ENCODE data around the gene NAP1L1.

NAP1L1 gene

GRCh38 chr12:76010732-76011458, 73.6 kb downstream of the NAP1L1 start:
- no peaks in the 10 kb centered on the region for H3K4me1 ChIP-seq (ENCODE audit: insufficient read depth, low read length)
- H3K9ac ChIP-seq (ENCODE audit: low read depth, low read length), result no peak overlapping the region
- H3K27ac ChIP-seq (ENCODE audit: low read length), result no peak overlapping the region
- no peak overlapping the region for H2AFZ ChIP-seq (ENCODE audit: low read depth, low read length)
- DNase-seq (no peak), ATAC-seq (ENCODE audit: insufficient read depth, low read depth) (no peak)
- H3K79me2 ChIP-seq (ENCODE audit: insufficient read depth, low read length), result no peaks in the 10 kb centered on the region
- H3K27me3 ChIP-seq (ENCODE audit: insufficient read depth, low read length, poor library complexity), result no peaks in the 10 kb centered on the region
- H3K4me2 ChIP-seq (ENCODE audit: insufficient read depth, low read length), result no peak overlapping the region
- no peaks in the 10 kb centered on the region for H3K9me3 ChIP-seq (ENCODE audit: insufficient read depth, low read length, severe bottlenecking)
- no peaks in the 10 kb centered on the region for H3K36me3 ChIP-seq (ENCODE audit: insufficient read depth, low read length)
- no peak overlapping the region for H3K4me3 ChIP-seq (ENCODE audit: low read depth in 1 of 2, low read length in 2 of 2)
- no peak for TF ChIP-seq CTCF (IDR thresholded peaks at IDR 0.05; ENCODE audit: borderline replicate concordance, extremely low read depth, low read length, poor library complexity, severe bottlenecking)
- no peak for TF ChIP-seq EZH2 (IDR thresholded peaks at IDR 0.05; ENCODE audit: borderline replicate concordance, low read depth, low read length, severe bottlenecking)
- no peaks in the 10 kb centered on the region for H4K20me1 ChIP-seq (ENCODE audit: insufficient read depth, low read length)

- Histone ChIP-seq H3K4me1 (ENCODE audit: insufficient read depth, low read length) (no peaks in the 10 kb centered on the region), H3K4me3 (ENCODE audit: low read depth in 1 of 2, low read length in 2 of 2) (no peak overlapping the region), H4K20me1 (ENCODE audit: insufficient read depth, low read length) (no peaks in the 10 kb centered on the region), H3K4me2 (ENCODE audit: insufficient read depth, low read length) (no peak overlapping the region), H3K79me2 (ENCODE audit: insufficient read depth, low read length) (no peaks in the 10 kb centered on the region), H3K27ac (ENCODE audit: low read length) (no peak overlapping the region), H3K36me3 (ENCODE audit: insufficient read depth, low read length) (no peaks in the 10 kb centered on the region), H3K27me3 (ENCODE audit: insufficient read depth, low read length, poor library complexity) (no peaks in the 10 kb centered on the region), H3K9ac (ENCODE audit: low read depth, low read length) (no peak overlapping the region), H2AFZ (ENCODE audit: low read depth, low read length) (no peak overlapping the region), H3K9me3 (ENCODE audit: insufficient read depth, low read length, severe bottlenecking) (no peaks in the 10 kb centered on the region)
- no peak for ATAC-seq (ENCODE audit: insufficient read depth, low read depth)
- TF ChIP-seq CTCF (IDR thresholded peaks at IDR 0.05; ENCODE audit: borderline replicate concordance, extremely low read depth, low read length, poor library complexity, severe bottlenecking), result no peak
- TF ChIP-seq EZH2 (IDR thresholded peaks at IDR 0.05; ENCODE audit: borderline replicate concordance, low read depth, low read length, severe bottlenecking), result no peak
- no peak for DNase-seq
Observed at GRCh38 chr12:76008428-76008827, 76.1 kb downstream of the NAP1L1 start.

GRCh38 chr12:76007640-76008039, 76.8 kb downstream of the NAP1L1 start:
- H3K4me2 ChIP-seq (ENCODE audit: insufficient read depth, low read length), result no peak overlapping the region
- H3K27me3 ChIP-seq (ENCODE audit: insufficient read depth, low read length, poor library complexity), result no peaks in the 10 kb centered on the region
- H3K79me2 ChIP-seq (ENCODE audit: insufficient read depth, low read length), result no peaks in the 10 kb centered on the region
- no peaks in the 10 kb centered on the region for H4K20me1 ChIP-seq (ENCODE audit: insufficient read depth, low read length)
- no peaks in the 10 kb centered on the region for H3K36me3 ChIP-seq (ENCODE audit: insufficient read depth, low read length)
- H3K4me3 ChIP-seq (ENCODE audit: low read depth in 1 of 2, low read length in 2 of 2), result no peak overlapping the region
- no peak overlapping the region for H3K9ac ChIP-seq (ENCODE audit: low read depth, low read length)
- no peaks in the 10 kb centered on the region for H3K9me3 ChIP-seq (ENCODE audit: insufficient read depth, low read length, severe bottlenecking)
- no peak for TF ChIP-seq CTCF (IDR thresholded peaks at IDR 0.05; ENCODE audit: borderline replicate concordance, extremely low read depth, low read length, poor library complexity, severe bottlenecking)
- no peak for TF ChIP-seq EZH2 (IDR thresholded peaks at IDR 0.05; ENCODE audit: borderline replicate concordance, low read depth, low read length, severe bottlenecking)
- ATAC-seq (ENCODE audit: insufficient read depth, low read depth) (no peak), DNase-seq (no peak)
- H3K27ac ChIP-seq (ENCODE audit: low read length), result no peak overlapping the region
- no peaks in the 10 kb centered on the region for H3K4me1 ChIP-seq (ENCODE audit: insufficient read depth, low read length)
- peak overlapping the region; percentile 30; the same call in 1 of the 2 replicates for H2AFZ ChIP-seq (ENCODE audit: low read depth, low read length)
